PC-9 (cell line): ENCODE data around the gene CDR2L.

Source experiments
- CTCF ChIP-seq: fragments of 200-600 bp; sonication (generic); conservative IDR thresholded peaks from 2 replicates; pipeline ENCODE4 v1.6.1; 2017; ENCODE audit warnings: mixed run types, antibody characterized with exemption, mild to moderate bottlenecking, moderate library complexity
- EZH2 ChIP-seq: fragments of 200-600 bp; sonication (generic); IDR thresholded peaks from 2 replicates; pipeline ENCODE4 v1.8.0; 2017; ENCODE audit warnings: antibody characterized with exemption, low read depth

GRCh38 chr17:74953134-74953687 is 34.2 kb upstream of the CDR2L start:
- TF ChIP-seq CTCF, result no peak
- TF ChIP-seq EZH2, result no peak
